GM10266 (cell line): ENCODE data around the gene FLAD1.

Source experiments
- DNase-seq: peaks from one replicate; pipeline ENCODE4 v3.0.0; 2012; ENCODE audit errors: extremely low spot score
- CTCF ChIP-seq: IDR thresholded peaks from 2 replicates; pipeline ENCODE4 v1.5.1; 2012; ENCODE audit warnings: mild to moderate bottlenecking, low read depth; ENCODE audit not compliant: control insufficient read depth, insufficient read depth; ENCODE audit errors: missing control alignments

FLAD1 gene

GRCh38 chr1:155004352-155005075 is 21.4 kb downstream of the FLAD1 start:
- TF ChIP-seq CTCF = no peak
- no peak for DNase-seq

- TF ChIP-seq CTCF = no peak
- no peak for DNase-seq
Measured at GRCh38 chr1:155005076-155006011, 22.2 kb downstream of the FLAD1 start.

- TF ChIP-seq CTCF = no peak
- DNase-seq = no peak
Measured at GRCh38 chr1:155006601-155007101, 23.5 kb downstream of the FLAD1 start.

- DNase-seq = no peak
- no peak for TF ChIP-seq CTCF
Measured at GRCh38 chr1:155007251-155007828, 24.2 kb downstream of the FLAD1 start.

- TF ChIP-seq CTCF = no peak
- DNase-seq = no peak
Measured at GRCh38 chr1:155008015-155008941, 25.1 kb downstream of the FLAD1 start.

GRCh38 chr1:155009221-155009711 is 26.1 kb downstream of the FLAD1 start:
- TF ChIP-seq CTCF = no peak

More at GRCh38 chr1:155009221-155009711, 26.1 kb downstream of the FLAD1 start:
- no peak for DNase-seq
